GM04504 (cell line): ENCODE measurements around the gene ACLY.
"Not testable (repeated sequence)": the region's sequence is repeated elsewhere in the genome, so short reads cannot be mapped to it uniquely, and the experiment has no call there.

Experiments
- DNase-seq: peaks from one replicate; pipeline ENCODE4 v3.0.0-alpha.2; 2012; ENCODE audit warnings: low read depth

The ACLY gene

DNA sequence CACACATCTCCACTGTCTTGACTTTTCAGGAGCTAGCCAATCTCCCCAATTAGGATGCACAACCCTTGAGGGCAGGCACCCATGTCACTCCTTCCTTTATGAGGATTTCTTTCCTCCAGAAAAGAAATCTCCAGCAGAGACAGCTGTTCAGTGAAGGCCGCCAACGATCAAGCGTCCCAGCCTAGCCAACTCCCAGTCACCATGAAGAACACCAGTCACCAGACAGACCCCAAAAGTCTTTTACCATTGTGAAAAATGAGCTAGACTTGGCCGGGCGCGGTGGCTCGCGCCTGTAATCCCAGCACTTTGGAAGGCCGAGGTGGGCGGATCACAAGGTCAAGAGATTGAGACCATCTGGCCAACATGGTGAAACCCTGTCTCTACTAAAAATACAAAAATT lies 88.8 kb downstream of the ACLY start:
- not testable (repeated sequence) for DNase-seq

DNA sequence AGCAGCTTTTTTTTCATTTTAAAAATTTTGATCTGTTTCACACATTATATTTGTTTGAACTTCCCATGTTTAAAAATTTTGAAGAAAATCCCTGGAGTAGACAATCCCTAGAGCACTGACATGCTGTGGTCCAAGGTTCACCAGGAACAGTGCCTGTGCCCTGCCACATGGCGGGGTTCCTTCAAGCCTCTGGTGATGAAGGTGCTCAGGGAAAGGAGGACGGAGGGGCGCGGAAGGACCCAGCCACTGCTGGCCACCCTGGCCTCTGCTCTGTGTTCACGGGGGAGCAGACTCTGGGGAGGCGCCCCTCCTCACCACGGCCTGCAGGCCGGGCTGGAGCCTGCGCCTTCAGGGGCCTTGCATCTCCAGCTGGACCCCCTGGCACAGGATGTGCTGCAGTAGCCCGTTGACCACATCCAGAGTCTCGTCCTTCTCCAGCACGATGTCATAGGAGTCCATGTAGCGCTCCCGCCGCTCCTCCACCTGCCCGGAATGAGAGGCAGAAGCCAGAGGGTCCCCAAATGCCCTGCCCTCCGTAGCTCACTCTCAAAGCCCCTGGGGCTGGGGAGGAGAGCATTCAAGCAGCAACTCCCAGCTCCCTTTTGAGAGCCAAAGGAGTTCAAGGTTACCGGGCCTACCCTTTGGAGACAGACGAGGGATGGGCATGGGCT lies 93.4 kb downstream of the ACLY start:
- no peak for DNase-seq

GRCh38 chr17:41824086-41824485 lies 94.7 kb downstream of the ACLY start:
- no peak for DNase-seq

DNA sequence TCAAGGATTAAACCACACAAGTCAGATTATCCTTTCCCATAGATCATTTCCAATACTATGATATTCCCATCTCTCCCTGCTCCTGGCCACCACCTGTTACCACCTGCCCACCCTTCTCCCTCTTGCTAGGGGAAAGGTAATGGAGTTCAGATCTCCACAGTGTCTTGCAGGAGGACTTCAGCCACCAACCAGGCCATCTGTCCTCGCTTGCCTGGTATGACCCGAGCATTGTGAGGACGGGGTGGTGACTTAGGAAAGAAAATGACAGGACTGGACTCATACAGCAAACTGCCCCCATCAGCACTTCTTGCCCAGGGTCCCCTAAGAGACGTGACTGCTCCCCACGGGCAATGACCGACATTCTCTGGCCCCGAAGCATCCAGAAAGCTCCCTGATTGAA lies 95.2 kb downstream of the ACLY start:
- no peak for DNase-seq

GRCh38 chr17:41823141-41823524 lies 95.6 kb downstream of the ACLY start:
- DNase-seq, result no peak

DNA sequence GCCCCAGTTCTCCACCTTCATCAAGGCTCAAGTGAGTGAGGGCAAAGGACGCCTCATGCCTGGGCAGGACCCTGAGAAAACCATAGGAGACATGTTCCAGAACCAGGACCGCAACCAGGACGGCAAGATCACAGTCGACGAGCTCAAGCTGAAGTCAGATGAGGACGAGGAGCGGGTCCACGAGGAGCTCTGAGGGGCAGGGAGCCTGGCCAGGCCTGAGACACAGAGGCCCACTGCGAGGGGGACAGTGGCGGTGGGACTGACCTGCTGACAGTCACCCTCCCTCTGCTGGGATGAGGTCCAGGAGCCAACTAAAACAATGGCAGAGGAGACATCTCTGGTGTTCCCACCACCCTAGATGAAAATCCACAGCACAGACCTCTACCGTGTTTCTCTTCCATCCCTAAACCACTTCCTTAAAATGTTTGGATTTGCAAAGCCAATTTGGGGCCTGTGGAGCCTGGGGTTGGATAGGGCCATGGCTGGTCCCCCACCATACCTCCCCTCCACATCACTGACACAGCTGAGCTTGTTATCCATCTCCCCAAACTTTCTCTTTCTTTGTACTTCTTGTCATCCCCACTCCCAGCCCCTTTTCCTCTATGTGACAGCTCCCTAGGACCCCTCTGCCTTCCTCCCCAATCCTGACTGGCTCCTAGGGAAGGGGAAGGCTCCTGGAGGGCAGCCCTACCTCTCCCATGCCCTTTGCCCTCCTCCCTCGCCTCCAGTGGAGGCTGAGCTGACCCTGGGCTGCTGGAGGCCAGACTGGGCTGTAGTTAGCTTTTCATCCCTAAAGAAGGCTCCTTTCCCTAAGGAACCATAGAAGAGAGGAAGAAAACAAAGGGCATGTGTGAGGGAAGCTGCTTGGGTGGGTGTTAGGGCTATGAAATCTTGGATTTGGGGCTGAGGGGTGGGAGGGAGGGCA lies 96.3 kb downstream of the ACLY start:
- no peak for DNase-seq

DNA sequence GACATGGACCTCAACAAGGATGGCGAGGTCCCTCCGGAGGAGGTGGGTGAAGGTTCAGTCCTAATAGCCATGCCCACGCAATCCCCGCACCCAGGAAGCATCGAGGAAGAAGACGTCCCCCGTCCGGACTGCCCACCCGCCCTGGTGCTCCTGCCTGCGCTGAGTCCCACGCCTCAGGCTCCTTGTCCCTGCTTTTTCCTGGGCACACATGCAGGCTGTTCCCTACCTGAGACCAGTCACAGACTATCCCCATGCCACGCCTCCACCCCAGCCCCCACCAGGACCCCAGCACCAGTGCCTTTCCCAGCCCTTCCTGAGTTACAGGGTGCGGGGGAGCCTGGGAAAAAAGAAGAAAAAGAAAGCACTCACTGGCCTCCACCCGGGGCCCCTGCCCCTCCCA lies 97.0 kb downstream of the ACLY start:
- DNase-seq, result no peak

DNA sequence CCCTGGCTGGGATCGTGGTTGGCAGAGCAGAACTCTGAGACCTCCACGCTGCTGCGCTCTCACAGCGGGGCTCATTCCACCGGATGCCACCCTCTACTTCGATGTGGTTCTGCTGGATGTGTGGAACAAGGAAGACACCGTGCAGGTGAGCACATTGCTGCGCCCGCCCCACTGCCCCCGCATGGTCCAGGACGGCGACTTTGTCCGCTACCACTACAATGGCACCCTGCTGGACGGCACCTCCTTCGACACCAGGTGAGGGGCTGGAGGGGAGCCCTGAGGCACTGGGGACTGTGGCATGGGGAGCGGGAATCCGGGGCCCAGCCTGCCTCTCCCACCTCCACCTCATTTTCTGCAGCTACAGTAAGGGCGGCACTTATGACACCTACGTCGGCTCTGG lies 100.7 kb downstream of the ACLY start:
- DNase-seq, result no peak
